Thoracic aorta (tissue), 2 donors: ENCODE results near the gene MUC4. TPM values are rescaled to one million over a fixed set of nuclear protein-coding genes. Genes with fewer than 3 reads are reported as not detected.
"Not testable (repeated sequence)": the region's sequence is repeated elsewhere in the genome, so short reads cannot be mapped to it uniquely, and the experiment has no call there.

ENCODE experiments used
- ATAC-seq: fragments of 150-250 bp; one replicate; pipeline ENCODE4 v1.8.0; 2017; ENCODE audit warnings: low read depth; ENCODE audit not compliant: insufficient number of reproducible peaks, low FRiP score
- DNase-seq: peaks from one replicate; pipeline ENCODE4 v3.0.0-alpha.2; 2020; ENCODE audit warnings: low spot score
- H3K27ac ChIP-seq, 2 donors: fragments of 200-600 bp; sonication (generic); 1 replicate in 1 of 2; 2 replicates in 1 of 2; pipeline ENCODE4 v1.5.1; 2016; ENCODE audit warnings: mild to moderate bottlenecking in 2 of 2, moderate library complexity in 2 of 2
- H3K27me3 ChIP-seq: fragments of 200-600 bp; sonication (generic); replicated peaks from 2 replicates; pipeline ENCODE4 v1.6.0; 2016; ENCODE audit warnings: mild to moderate bottlenecking; ENCODE audit not compliant: insufficient read depth
- H3K36me3 ChIP-seq: fragments of 200-600 bp; sonication (generic); one replicate; pipeline ENCODE4 v1.5.1; 2016
- H3K4me1 ChIP-seq, 2 donors: fragments of 200-600 bp; sonication (generic); 1 replicate in 1 of 2; 2 replicates in 1 of 2; pipeline versions ENCODE4 v1.5.1 to v1.6.0; 2016; ENCODE audit warnings: low read depth in 2 of 2, mild to moderate bottlenecking in 1 of 2; ENCODE audit not compliant: control insufficient read depth in 1 of 2
- H3K4me3 ChIP-seq: fragments of 200-600 bp; sonication (generic); 2 replicates; pipeline ENCODE4 v1.5.1; 2016; ENCODE audit warnings: mild to moderate bottlenecking
- H3K9me3 ChIP-seq: fragments of 200-600 bp; sonication (generic); 2 replicates; pipeline ENCODE4 v1.5.1; 2016
- total RNA-seq, 2 donors: library from RNA; depleted of rRNA; stranded (reverse); fragments of >200 nt; gene quantifications; one replicate each; pipeline versions ENCODE4 v1.1.0 to v1.2.3, GENCODE V29; 2016
- TF ChIP-seq, protein P1 (sequence below): fragments of 200-600 bp; sonication (generic); IDR thresholded peaks from one replicate; pipeline ENCODE4 v1.5.1; 2019; ENCODE audit warnings: antibody characterized with exemption

The MUC4 gene
- total RNA-seq, 2 donors from 2014 or later = not detected

DNA sequence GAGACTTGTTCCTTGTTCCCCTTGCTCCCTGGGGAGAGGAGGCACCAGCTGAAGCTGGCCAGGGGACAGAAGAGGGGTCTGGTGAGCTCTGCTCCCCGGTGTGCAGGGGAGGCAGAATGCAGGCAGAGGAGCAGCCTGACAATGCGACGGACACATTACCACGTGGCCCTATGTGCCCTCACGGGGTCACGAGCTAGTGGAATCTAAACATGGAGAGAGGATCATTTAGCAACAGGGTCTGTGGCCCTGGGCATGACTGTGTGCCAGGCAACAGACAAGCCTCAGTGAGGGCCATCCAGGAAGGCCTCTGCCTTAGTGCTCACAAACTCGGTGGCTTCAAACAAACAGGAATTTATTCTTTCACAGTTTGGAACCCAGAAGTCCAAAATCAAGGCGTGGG is 8.5 kb upstream of the MUC4 start:
- ATAC-seq = no peak
- no peaks in the 10 kb centered on the region for H3K9me3 ChIP-seq
- no peak for DNase-seq
- TF ChIP-seq, protein P1, sequence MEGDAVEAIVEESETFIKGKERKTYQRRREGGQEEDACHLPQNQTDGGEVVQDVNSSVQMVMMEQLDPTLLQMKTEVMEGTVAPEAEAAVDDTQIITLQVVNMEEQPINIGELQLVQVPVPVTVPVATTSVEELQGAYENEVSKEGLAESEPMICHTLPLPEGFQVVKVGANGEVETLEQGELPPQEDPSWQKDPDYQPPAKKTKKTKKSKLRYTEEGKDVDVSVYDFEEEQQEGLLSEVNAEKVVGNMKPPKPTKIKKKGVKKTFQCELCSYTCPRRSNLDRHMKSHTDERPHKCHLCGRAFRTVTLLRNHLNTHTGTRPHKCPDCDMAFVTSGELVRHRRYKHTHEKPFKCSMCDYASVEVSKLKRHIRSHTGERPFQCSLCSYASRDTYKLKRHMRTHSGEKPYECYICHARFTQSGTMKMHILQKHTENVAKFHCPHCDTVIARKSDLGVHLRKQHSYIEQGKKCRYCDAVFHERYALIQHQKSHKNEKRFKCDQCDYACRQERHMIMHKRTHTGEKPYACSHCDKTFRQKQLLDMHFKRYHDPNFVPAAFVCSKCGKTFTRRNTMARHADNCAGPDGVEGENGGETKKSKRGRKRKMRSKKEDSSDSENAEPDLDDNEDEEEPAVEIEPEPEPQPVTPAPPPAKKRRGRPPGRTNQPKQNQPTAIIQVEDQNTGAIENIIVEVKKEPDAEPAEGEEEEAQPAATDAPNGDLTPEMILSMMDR = no peak
- no peaks in the 10 kb centered on the region for H3K27me3 ChIP-seq
- no peak overlapping the region for H3K4me3 ChIP-seq
- H3K36me3 ChIP-seq = no peaks in the 10 kb centered on the region
- H3K4me1 ChIP-seq = no peaks in the 10 kb centered on the region
- no peak overlapping the region for H3K27ac ChIP-seq

DNA sequence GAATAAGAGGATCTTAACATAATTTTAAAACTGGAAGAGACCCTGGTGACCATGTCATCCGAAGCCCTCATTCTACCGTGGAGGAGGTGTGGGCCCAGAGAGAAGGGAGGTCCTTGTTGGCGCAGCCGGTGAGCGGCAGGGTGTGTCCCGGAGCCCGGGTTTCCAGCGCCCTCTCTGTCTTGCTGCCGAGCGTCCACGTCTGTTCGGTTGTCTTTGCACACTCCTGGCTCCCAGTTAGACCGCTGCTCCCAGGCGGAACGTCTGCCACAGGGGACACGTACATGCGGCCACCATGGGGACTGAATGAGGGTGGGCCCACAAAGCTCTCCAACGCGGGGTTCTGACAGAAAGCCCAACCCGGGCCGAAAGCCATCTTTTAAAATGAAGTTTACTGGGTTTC is 6.6 kb upstream of the MUC4 start:
- TF ChIP-seq, protein P1 = no peak
- no peak for DNase-seq
- no peaks in the 10 kb centered on the region for H3K4me1 ChIP-seq
- H3K36me3 ChIP-seq = no peaks in the 10 kb centered on the region
- no peak for ATAC-seq
- H3K4me3 ChIP-seq = no peak overlapping the region
- no peaks in the 10 kb centered on the region for H3K9me3 ChIP-seq
- no peak overlapping the region for H3K27ac ChIP-seq
- H3K27me3 ChIP-seq = no peaks in the 10 kb centered on the region

- no peaks in the 10 kb centered on the region for H3K27me3 ChIP-seq
- TF ChIP-seq, protein P1 = no peak
- no peaks in the 10 kb centered on the region for H3K9me3 ChIP-seq
- ATAC-seq (no peak), DNase-seq (no peak)
- H3K4me1 ChIP-seq = no peaks in the 10 kb centered on the region
- no peak overlapping the region for H3K4me3 ChIP-seq
- H3K36me3 ChIP-seq = no peaks in the 10 kb centered on the region
- H3K27ac ChIP-seq = no peak overlapping the region
These were observed 5.9 kb upstream of the MUC4 start for GRCh38 chr3:195817578-195818135.

- DNase-seq, H3K4me3 ChIP-seq: not testable (repeated sequence)
These were observed 4.7 kb upstream of the MUC4 start for GRCh38 chr3:195816276-195816913.

DNA sequence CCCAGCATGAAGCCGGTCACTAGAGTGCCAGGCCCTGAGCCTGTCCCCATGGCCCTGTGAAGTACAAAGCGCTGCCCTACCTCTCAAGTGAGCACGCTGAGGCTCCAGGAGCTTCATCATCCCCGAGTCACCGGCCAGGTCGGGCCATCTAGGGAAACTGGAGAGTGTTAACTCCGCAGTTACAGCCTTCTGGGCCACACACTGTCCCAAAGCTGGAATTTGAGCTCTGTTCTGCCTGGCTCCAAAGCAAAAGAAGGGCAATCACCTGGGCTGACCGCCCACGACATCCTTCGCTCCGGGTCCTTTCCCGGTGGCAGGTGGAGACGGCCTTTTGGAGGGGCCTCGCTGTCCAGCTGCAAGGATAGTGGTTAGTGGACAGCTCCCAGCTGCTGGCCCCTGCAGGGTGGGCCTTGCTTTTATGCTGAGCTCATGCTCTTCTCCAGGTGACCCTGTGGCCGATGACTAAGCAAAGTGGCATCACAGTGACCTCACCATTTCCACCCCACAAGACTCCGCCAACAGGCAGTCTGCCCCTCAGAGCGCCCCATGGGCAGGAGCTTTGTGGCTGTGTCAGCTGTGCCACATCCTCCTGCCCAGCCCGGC is 3.5 kb upstream of the MUC4 start:
- Histone ChIP-seq H3K4me1 (no peaks in the 10 kb centered on the region), H3K4me3 (no peak overlapping the region), H3K9me3 (no peaks in the 10 kb centered on the region), H3K36me3 (no peaks in the 10 kb centered on the region), H3K27me3 (no peaks in the 10 kb centered on the region), H3K27ac (no peak overlapping the region)
- DNase-seq = no peak
- no peak for ATAC-seq
- TF ChIP-seq, protein P1 = no peak

More at GRCh38 chr3:195816276-195816913, 4.7 kb upstream of the MUC4 start:
- not testable (repeated sequence) for H3K9me3 ChIP-seq, H3K36me3 ChIP-seq, H3K27ac ChIP-seq, H3K4me1 ChIP-seq, H3K27me3 ChIP-seq, ATAC-seq
